GM19452 (cell line): Measurements from ENCODE around the gene ELAVL4.
A peak's percentile ranks its signal among the peaks of the same experiment; 100 is the strongest.

ENCODE experiments used
- ATAC-seq: cut with Tn5 transposase; IDR thresholded peaks from one replicate; pipeline ENCODE4 v1.9.1; 2021; ENCODE audit not compliant: unreplicated experiment

The ELAVL4 gene

DNA sequence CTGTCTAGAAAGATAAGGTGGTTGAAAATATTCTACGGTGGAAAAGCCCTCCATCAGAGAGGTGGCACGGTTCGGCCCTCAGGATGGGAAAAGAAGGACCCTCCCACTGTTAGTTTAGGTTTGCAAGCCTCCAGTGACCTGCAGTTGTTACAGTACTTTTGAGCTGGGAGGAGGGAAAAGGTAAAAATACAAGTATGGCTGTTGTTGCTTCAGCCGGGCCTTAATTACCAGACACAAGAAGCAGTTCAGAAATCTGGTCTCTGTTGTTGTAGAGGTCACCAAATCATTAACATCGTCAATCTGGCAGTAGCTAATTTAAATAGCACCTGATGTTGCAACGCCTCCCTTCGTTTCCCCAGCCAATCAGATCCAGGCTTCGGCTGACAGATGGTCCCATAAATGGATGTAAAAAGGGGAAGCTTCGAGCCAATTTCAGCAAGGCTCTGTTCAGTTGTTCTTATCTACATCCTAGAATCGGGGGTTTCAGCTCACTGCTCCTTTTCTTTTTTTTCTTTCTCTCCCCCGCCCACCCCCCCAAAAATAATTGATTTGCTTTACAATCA, at the start of gene ELAVL4:
TSS of gene ELAVL4 (plus strand) at position 424 of the 563 bp plus-strand sequence. CDS start 270 bp downstream, outside the sequence.
- no peak for ATAC-seq

- ATAC-seq, result no peak
Measured at GRCh38 chr1:50060279-50060678, 48.4 kb upstream of the ELAVL4 start.

DNA sequence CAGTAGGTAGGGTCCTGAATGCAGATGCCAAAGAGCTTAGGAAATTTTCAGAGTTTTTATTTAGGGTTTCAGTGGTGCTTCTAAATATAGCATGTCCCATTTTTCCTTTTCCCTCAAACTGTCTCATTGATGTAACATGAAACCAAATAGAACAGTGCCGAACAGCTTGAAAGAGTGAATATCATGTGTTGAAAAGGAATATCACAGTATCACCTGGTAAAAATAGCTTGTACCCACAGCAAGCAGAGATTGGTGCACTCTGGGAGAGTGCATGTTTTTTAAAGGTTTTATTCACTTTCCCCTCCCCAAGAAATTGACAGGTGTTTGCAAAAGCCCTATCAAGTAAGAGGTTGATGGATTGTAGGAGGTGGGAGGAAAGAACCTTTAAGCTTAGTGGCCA, 41.9 kb upstream of the ELAVL4 start:
- ATAC-seq, result no peak

DNA sequence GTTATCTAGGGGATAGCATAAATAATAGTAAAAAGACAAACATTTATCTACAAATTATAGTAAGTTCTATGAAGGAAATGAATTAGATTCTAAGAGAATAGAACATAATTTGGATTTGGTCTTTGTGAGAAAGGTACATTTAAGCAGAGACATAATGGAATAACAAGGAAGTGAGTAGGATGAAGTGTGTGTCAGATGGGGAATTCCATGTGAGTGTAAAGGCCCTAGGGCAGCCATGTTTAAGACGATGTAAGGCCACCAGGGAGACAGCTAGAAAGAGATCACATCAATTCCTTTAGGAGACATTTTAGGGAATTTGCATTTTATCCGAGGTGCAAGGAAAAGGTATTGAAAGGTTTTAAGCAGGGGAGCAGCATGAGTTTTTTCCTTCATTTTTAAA, 33.8 kb upstream of the ELAVL4 start:
- no peak for ATAC-seq

DNA sequence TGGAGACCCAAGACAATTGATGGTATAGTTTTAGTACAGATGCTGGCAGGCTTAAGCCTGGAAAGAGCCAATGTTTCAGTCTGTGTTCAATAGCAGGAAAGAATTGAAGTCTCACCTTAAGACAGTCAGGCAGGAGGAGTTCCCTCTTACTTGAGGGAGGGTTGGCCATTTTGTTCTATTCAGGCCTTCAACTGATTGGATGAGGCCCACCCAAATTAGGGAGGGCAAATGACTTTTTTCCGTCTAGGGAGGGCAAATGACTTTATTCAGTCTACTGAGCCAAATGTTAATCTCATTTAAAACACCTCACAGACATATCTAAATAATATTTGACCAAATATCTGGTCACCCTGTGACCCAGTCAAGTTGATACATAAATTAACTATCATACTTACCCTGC, 31.4 kb upstream of the ELAVL4 start:
- no peak for ATAC-seq

GRCh38 chr1:50080904-50081586, 27.7 kb upstream of the ELAVL4 start:
- no peak for ATAC-seq

GRCh38 chr1:50084389-50084788, 24.3 kb upstream of the ELAVL4 start:
- no peak for ATAC-seq

- no peak for ATAC-seq
Measured at GRCh38 chr1:50091068-50091467, 17.7 kb upstream of the ELAVL4 start.

DNA sequence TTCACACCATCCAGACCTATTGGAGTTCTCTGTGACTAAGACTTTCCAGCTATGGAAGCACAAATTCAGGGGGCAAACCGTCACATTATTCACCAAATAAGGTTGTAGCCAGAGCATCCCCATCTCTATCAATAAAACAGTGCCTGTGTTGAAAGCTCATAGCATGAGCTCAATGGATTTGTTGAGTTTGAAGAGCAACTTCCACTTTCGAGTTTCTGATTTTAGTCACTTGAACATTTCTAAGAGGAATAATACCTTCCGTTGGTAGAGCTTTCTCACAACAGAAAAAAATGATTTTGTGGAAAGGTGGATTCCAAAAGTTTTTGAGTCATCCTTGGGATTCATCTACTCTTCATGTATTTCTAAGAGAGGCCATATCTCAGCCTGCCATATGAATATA, 13.0 kb upstream of the ELAVL4 start:
- no peak for ATAC-seq

- ATAC-seq, result no peak
Measured at GRCh38 chr1:50097021-50097679, 11.6 kb upstream of the ELAVL4 start.

- ATAC-seq, result no peak
Measured at GRCh38 chr1:50097791-50098190, 10.9 kb upstream of the ELAVL4 start.

GRCh38 chr1:50098591-50099021, 10.1 kb upstream of the ELAVL4 start:
- ATAC-seq, result peak; percentile 69

DNA sequence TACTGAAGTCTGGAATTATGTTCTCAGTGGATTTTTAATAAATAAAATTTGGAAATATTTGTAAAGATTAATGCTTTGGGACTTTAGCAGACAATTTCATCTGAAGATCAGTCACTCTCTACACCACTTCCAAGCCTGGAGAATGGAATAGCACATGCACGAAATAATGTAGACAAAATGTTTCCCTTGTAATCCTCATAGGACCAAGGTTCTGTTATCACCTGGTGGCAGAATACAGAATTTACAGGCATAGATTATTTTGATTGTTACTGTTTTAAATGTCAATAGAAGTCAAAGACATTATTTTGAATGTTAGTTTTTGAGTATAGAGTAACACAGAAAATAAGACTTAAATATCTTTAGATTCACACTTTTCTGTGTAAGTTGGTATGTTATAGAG, 9.1 kb upstream of the ELAVL4 start:
- ATAC-seq, result no peak

DNA sequence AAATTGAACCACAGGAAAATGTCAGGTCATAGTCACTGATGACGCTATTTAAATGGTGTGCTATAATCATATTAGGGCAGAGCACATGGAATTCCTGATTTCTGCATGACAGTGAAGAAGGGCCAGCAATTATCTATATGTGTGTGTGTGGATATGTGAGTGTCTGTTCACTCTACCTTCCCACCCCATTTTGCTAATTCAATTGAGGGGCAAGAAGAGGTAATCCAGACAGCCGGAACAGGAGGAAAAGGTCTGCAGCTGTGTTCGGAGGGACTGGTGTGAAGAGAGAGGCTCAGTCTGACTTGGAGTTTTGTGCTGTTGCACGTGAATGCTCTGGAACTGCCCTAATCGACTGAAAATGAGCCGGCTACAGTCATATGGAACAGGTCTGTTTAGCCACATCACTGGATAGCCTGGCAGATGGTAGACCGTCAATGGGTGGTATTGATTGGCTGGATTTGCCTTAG, 5.1 kb upstream of the ELAVL4 start:
- ATAC-seq, result no peak

DNA sequence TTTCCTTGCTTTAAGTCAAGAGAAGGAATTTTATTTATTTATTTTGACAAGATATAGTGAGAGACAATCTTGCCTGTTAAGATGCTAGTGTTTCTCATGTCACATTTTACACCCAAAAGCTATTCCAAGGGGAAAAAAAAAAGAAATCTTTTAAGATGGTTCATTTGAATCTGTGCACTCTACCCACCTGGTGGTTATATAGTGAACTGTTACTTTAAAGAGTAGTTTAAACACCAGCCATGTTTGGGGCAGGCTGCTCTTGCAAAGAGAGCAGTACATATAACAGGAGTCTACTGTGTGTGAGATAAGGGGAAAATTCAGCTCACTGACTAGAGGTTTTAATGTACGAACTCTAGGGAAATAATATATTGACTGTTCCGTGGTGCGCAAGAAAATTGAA, 3.3 kb upstream of the ELAVL4 start:
- ATAC-seq, result no peak

GRCh38 chr1:50106095-50106761, 2.5 kb upstream of the ELAVL4 start:
- no peak for ATAC-seq

DNA sequence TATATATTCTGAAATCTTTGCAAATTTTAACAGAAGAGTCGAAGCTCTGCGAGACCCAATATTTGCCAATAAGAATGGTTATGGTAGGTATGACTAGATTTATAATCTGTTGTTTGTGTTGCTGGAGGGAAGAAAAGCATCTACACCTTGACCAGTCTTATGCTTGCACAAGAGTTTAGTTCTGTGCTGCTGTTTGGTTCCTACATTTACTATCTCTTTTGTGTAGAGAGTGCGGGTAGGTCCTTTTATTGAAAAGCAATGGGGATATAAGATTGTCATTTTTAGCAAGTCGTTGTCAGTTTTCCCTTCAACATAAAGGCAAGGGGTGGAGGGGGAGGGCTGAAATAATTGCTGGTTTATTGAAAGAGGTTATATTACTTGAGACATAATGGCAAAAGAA, 396 bp downstream of the ELAVL4 start:
- no peak for ATAC-seq

DNA sequence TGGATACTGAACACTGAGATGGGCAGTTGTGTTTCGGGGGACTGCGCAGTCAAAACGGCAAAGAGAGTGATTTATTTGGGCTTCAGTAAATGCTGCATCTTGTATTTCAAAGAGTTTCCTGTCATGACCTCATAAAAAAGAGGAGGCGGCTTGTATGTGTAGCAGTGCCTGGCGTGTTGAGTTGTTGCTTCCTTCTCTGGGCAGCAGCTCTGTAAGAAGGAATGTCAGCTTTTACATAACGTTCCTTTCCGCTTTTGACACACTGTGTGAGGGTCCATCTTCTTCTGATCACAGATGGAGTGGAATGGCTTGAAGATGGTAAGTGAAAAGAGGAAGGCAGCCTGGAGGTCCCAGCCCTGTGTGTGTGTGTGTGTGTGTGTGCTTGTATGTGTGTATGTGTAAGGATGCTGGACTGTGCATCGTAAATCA, 941 bp downstream of the ELAVL4 start:
- no peak for ATAC-seq

DNA sequence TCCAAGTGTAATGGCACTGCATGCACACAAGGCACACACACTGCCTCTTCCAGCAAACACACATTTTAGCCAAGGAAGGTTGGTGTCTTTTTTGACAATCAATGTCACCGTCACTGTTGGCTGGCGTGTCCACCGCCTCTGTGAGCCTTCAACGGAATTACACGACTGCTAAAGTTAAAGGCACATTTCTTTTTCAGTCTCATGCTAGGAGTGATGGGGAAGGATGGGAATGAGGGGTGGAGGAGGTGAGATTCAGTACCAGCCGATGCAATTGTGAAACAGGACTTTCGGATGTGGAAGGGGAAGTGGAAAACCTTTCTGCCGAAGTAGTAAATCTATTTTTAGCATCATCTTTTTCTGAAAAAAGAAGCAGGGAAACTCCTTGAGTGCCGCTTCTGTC, 1.4 kb downstream of the ELAVL4 start:
- no peak for ATAC-seq

DNA sequence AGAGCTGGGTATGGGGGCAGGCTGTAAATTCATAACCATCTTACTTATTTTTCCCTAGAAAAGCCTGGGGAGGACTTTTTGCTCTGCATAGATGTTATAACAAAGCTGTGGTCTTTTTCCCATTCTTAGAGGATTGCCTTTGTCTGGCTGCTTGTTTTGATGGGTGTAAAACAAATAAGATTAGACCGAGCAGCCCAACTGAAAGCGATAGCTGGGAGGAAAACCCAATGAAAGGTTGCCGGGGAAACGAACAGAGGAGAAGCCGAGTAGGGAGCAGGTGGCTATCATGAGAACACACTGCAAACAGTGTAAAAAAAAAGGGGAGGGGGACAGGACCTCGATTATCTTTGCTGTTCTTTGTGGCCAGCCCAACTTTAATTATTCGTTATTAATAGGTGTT, 1.9 kb downstream of the ELAVL4 start:
- ATAC-seq, result no peak

DNA sequence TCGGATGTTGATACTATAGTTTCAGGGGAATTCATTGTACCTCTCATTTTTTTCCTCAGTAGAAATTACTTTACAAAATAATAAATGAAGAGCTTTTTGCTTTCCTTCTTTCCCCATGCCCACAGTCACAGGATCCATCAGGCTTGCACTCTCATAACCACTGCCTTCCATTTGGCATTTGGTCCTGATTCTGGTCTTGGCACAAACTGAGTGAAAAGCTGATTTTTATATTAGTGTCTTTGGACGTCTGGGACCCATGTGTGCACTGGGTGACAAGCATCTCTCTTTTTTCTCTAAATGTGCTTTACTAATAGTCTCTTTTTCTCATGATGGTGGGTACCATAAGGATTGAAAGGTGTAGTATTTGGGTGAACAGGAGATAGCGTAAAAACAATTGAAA, 2.8 kb downstream of the ELAVL4 start:
- ATAC-seq, result no peak

GRCh38 chr1:50112193-50112592, 3.5 kb downstream of the ELAVL4 start:
- ATAC-seq, result no peak
